Neuronal stem cell (in vitro differentiated cells): ENCODE data around the gene BIRC6.

ENCODE experiments used
- DNase-seq: peaks from one replicate; pipeline ENCODE4 v3.0.0-alpha.2; 2013; ENCODE audit warnings: low spot score
- H2AFZ ChIP-seq: one replicate; pipeline ENCODE4 v1.6.1; 2013; ENCODE audit warnings: mild to moderate bottlenecking, low read length, inconsistent platforms
- H2AK5ac ChIP-seq: 2 replicates; pipeline ENCODE4 v1.6.1; 2013; ENCODE audit warnings: low read depth, mild to moderate bottlenecking, inconsistent platforms, low read length, moderate library complexity, mixed read lengths
- H2BK120ac ChIP-seq: 2 replicates; pipeline ENCODE4 v1.6.1; 2013; ENCODE audit warnings: low read depth, mild to moderate bottlenecking, inconsistent platforms, low read length, moderate library complexity, mixed read lengths
- H2BK12ac ChIP-seq: one replicate; pipeline ENCODE4 v1.6.1; 2013; ENCODE audit warnings: low read length, inconsistent platforms
- H2BK15ac ChIP-seq: 2 replicates; pipeline ENCODE4 v1.6.1; 2013; ENCODE audit warnings: mild to moderate bottlenecking, low read length, inconsistent platforms, mixed read lengths
- H2BK5ac ChIP-seq: one replicate; pipeline ENCODE4 v1.6.1; 2013; ENCODE audit warnings: inconsistent platforms, mild to moderate bottlenecking, low read length, moderate library complexity
- H3K14ac ChIP-seq: one replicate; pipeline ENCODE4 v1.6.1; 2013; ENCODE audit warnings: low read length, inconsistent platforms
- H3K18ac ChIP-seq: 2 replicates; pipeline ENCODE4 v1.6.1; 2013; ENCODE audit warnings: low read length, inconsistent platforms
- H3K23ac ChIP-seq: 2 replicates; pipeline ENCODE4 v1.6.1; 2013; ENCODE audit warnings: low read depth, mild to moderate bottlenecking, mixed read lengths, low read length, inconsistent platforms; ENCODE audit not compliant: poor library complexity
- H3K27ac ChIP-seq: replicated peaks from 3 replicates; pipeline ENCODE4 v1.5.1; 2013; ENCODE audit warnings: low read length, inconsistent platforms
- H3K27me3 ChIP-seq, 3 experiments: 2 replicates each; pipeline ENCODE4 v1.6.1; 2013; ENCODE audit warnings: low read length in 3 of 3, mild to moderate bottlenecking in 2 of 3, inconsistent platforms in 1 of 3, low read depth in 1 of 3, mixed read lengths in 1 of 3, moderate library complexity in 1 of 3; ENCODE audit not compliant: control insufficient read depth in 3 of 3, insufficient read depth in 3 of 3
- H3K36me3 ChIP-seq, 2 donors: replicated peaks in 1 of 2; 2 replicates each; pipeline ENCODE4 v1.6.1; 2013; ENCODE audit warnings: low read length in 2 of 2; ENCODE audit not compliant: control insufficient read depth in 2 of 2, insufficient read depth in 2 of 2
- H3K4ac ChIP-seq: 2 replicates; pipeline ENCODE4 v1.6.1; 2013; ENCODE audit warnings: inconsistent platforms, mild to moderate bottlenecking, low read length, moderate library complexity
- H3K4me1 ChIP-seq, 2 donors: 1 replicate in 1 of 2; 2 replicates in 1 of 2; pipeline ENCODE4 v1.6.1; 2013; ENCODE audit warnings: low read length in 2 of 2, low read depth in 1 of 2; ENCODE audit not compliant: control insufficient read depth in 2 of 2, insufficient read depth in 1 of 2
- H3K4me2 ChIP-seq: one replicate; pipeline ENCODE4 v1.6.1; 2013; ENCODE audit warnings: mild to moderate bottlenecking, low read length, inconsistent platforms; ENCODE audit not compliant: insufficient read depth, poor library complexity, severe bottlenecking
- H3K4me3 ChIP-seq, 2 donors: 2 replicates each; pipeline ENCODE4 v1.5.1; 2013; ENCODE audit warnings: low read length in 2 of 2, mild to moderate bottlenecking in 2 of 2, inconsistent platforms in 1 of 2, moderate library complexity in 1 of 2
- H3K79me1 ChIP-seq: one replicate; pipeline ENCODE4 v1.6.1; 2013; ENCODE audit warnings: low read depth, mild to moderate bottlenecking, inconsistent platforms, low read length, moderate library complexity
- H3K9ac ChIP-seq: one replicate; pipeline ENCODE4 v1.6.1; 2013; ENCODE audit warnings: mild to moderate bottlenecking, low read depth, low read length, inconsistent platforms; ENCODE audit not compliant: poor library complexity
- H3K9me3 ChIP-seq, 2 donors: replicated peaks in 1 of 2; 2 replicates each; pipeline versions ENCODE3 to v1.6.1; 2013; ENCODE audit warnings: low read length in 2 of 2, mild to moderate bottlenecking in 2 of 2, inconsistent platforms in 1 of 2, low read depth in 1 of 2, mixed read lengths in 1 of 2, moderate library complexity in 1 of 2; ENCODE audit not compliant: control insufficient read depth in 2 of 2, insufficient read depth in 1 of 2
- H4K8ac ChIP-seq: one replicate; pipeline ENCODE4 v1.6.1; 2013; ENCODE audit warnings: low read depth, mild to moderate bottlenecking, inconsistent platforms, low read length, moderate library complexity
- H4K91ac ChIP-seq: one replicate; pipeline ENCODE4 v1.6.1; 2013; ENCODE audit warnings: low read length, low read depth, mild to moderate bottlenecking, inconsistent platforms; ENCODE audit not compliant: poor library complexity
- WGBS, 2 donors: extraction: QIAGEN DNeasy Blood & Tissue Kit; methylation state at CpG; one replicate each; pipeline ENCODE4 v1.1.7; 2013; ENCODE audit warnings: missing lambda C conversion rate in 2 of 2, mixed read lengths in 1 of 2; ENCODE audit not compliant: insufficient read length in 2 of 2, insufficient replicate concordance in 1 of 2; ENCODE audit errors: extremely low coverage in 2 of 2; 5-methylcytosine and 5-hydroxymethylcytosine counted together

Gene BIRC6

GRCh38 chr2:32647180-32647651 is 290.4 kb downstream of the BIRC6 start:
- Histone ChIP-seq H3K14ac (no peak overlapping the region), H3K27ac (no peak overlapping the region), H3K9me3 (no peaks in the 10 kb centered on the region), H3K36me3 (peaks cover 3 to 22% of the 10 kb centered on the region in 2 donors), H3K79me1 (no peaks in the 10 kb centered on the region), H2AFZ (no peak overlapping the region), H4K8ac (no peak overlapping the region), H3K4me1 (no peaks in the 10 kb centered on the region), H3K4me2 (no peak overlapping the region), H2BK15ac (no peak overlapping the region), H3K27me3 (no peaks in the 10 kb centered on the region), H3K4ac (no peak overlapping the region), H3K9ac (no peak overlapping the region), H3K18ac (no peak overlapping the region), H2BK5ac (no peak overlapping the region), H2AK5ac (no peak overlapping the region), H3K4me3 (no peak overlapping the region), H2BK12ac (no peak overlapping the region), H4K91ac (no peak overlapping the region), H2BK120ac (no peak overlapping the region), H3K23ac (no peak overlapping the region)
- DNase-seq = no peak
- WGBS, 2 donors = no CpG with 5 or more reads among the region's 5 CpGs

GRCh38 chr2:32652555-32653209 is 295.9 kb downstream of the BIRC6 start:
- Histone ChIP-seq H2AFZ (no peak overlapping the region), H2BK15ac (no peak overlapping the region), H3K14ac (no peak overlapping the region), H3K36me3 (peaks cover 2 to 10% of the 10 kb centered on the region in 2 donors), H4K8ac (no peak overlapping the region), H3K9ac (no peak overlapping the region), H3K9me3 (no peaks in the 10 kb centered on the region), H4K91ac (no peak overlapping the region), H2AK5ac (no peak overlapping the region), H3K18ac (no peak overlapping the region), H3K27ac (no peak overlapping the region), H3K79me1 (no peaks in the 10 kb centered on the region), H2BK120ac (no peak overlapping the region), H2BK12ac (no peak overlapping the region), H3K4me1 (no peaks in the 10 kb centered on the region), H3K23ac (no peak overlapping the region), H2BK5ac (no peak overlapping the region), H3K4me2 (no peak overlapping the region), H3K4me3 (no peak overlapping the region), H3K27me3 (no peaks in the 10 kb centered on the region), H3K4ac (no peak overlapping the region)
- whole genome bisulfite sequencing, 2 donors = no CpG with 5 or more reads among the region's 7 CpGs
- no peak for DNase-seq

- no peaks in the 10 kb centered on the region for H3K9me3 ChIP-seq
- no peak overlapping the region for H3K27ac ChIP-seq
- H3K36me3 ChIP-seq = peaks cover 2 to 3% of the 10 kb centered on the region in 2 donors
- H3K9ac ChIP-seq = no peak overlapping the region
- no peak overlapping the region for H2AK5ac ChIP-seq
- no peak overlapping the region for H2BK12ac ChIP-seq
- no peaks in the 10 kb centered on the region for H3K79me1 ChIP-seq
- H2AFZ ChIP-seq = no peak overlapping the region
- no peaks in the 10 kb centered on the region for H3K27me3 ChIP-seq
- no peak overlapping the region for H2BK15ac ChIP-seq
- H3K4ac ChIP-seq = no peak overlapping the region
- H3K4me2 ChIP-seq = no peak overlapping the region
- no peak overlapping the region for H4K91ac ChIP-seq
- H3K14ac ChIP-seq = no peak overlapping the region
- no peak overlapping the region for H3K23ac ChIP-seq
- no peaks in the 10 kb centered on the region for H3K4me1 ChIP-seq
- H2BK120ac ChIP-seq = no peak overlapping the region
- H3K4me3 ChIP-seq = no peak overlapping the region
- no CpG with 5 or more reads among the region's 3 CpGs for WGBS, 2 donors
- H4K8ac ChIP-seq = no peak overlapping the region
- DNase-seq = no peak
- no peak overlapping the region for H3K18ac ChIP-seq
- H2BK5ac ChIP-seq = no peak overlapping the region
Observed at GRCh38 chr2:32656069-32656468, 299.2 kb downstream of the BIRC6 start.

- no CpG with 5 or more reads among the region's 8 CpGs for WGBS, 2 donors
- Histone ChIP-seq H2AK5ac (no peak overlapping the region), H3K36me3 (no peaks in the 10 kb centered on the region), H2BK15ac (no peak overlapping the region), H2BK120ac (no peak overlapping the region), H4K8ac (no peak overlapping the region), H3K4ac (no peak overlapping the region), H3K9me3 (no peaks in the 10 kb centered on the region), H3K4me3 (no peak overlapping the region), H3K4me1 (no peaks in the 10 kb centered on the region), H2BK5ac (no peak overlapping the region), H3K27ac (no peak overlapping the region), H2AFZ (no peak overlapping the region), H4K91ac (no peak overlapping the region), H3K27me3 (no peaks in the 10 kb centered on the region), H2BK12ac (no peak overlapping the region), H3K14ac (no peak overlapping the region), H3K79me1 (no peaks in the 10 kb centered on the region), H3K23ac (no peak overlapping the region), H3K18ac (no peak overlapping the region), H3K4me2 (no peak overlapping the region), H3K9ac (no peak overlapping the region)
- no peak for DNase-seq
Observed at GRCh38 chr2:32663864-32664263, 307.0 kb downstream of the BIRC6 start.
